HepG2 (cell line): ENCODE data around the gene IRF2BPL.

Source experiments
- PATZ1 ChIP-seq: sonication (generic); formaldehyde crosslinking; IDR thresholded peaks from 2 replicates; pipeline ENCODE4 v1.4.0; 2020; ENCODE audit warnings: missing genetic modification reagents
- POLR2A ChIP-seq, 2 experiments: IDR thresholded peaks; 2 replicates each; pipeline ENCODE4 v1.6.1; 2011; ENCODE audit warnings: low read depth in 2 of 2, low read length in 2 of 2, mild to moderate bottlenecking in 1 of 2, moderate library complexity in 1 of 2; ENCODE audit not compliant: insufficient read depth in 1 of 2
- POLR2AphosphoS5 ChIP-seq: IDR thresholded peaks from 2 replicates; pipeline ENCODE4 v1.6.1; 2012; ENCODE audit warnings: low read depth, low read length
- ZNF766 ChIP-seq: sonication (generic); formaldehyde crosslinking; IDR thresholded peaks from 2 replicates; pipeline ENCODE4 v1.5.0; 2020; ENCODE audit warnings: missing genetic modification reagents, borderline replicate concordance

- peak in 1 of 2 experiments; percentile 55; a peak in 2 of 4 replicates for TF ChIP-seq POLR2A (IDR thresholded peaks at IDR 0.05; ENCODE audit: insufficient read depth in 1 of 2, low read depth in 2 of 2, low read length in 2 of 2)
- peak; percentile 64; the same call in 1 of the 2 replicates for TF ChIP-seq ZNF766 (CRISPR knock-in tag)
- peak; percentile 28; the same call in 1 of the 2 replicates for TF ChIP-seq POLR2AphosphoS5
- TF ChIP-seq PATZ1 = peak; percentile 79
These were observed 5.4 kb upstream of the IRF2BPL start for GRCh38 chr14:77033622-77034589.
